Osteoblast (primary cell): Measurements from ENCODE around the gene USP32. TPM values are rescaled to one million over a fixed set of nuclear protein-coding genes. Genes with fewer than 3 reads are reported as not detected.

Source experiments
- DNase-seq: peaks from one replicate; pipeline ENCODE4 v3.0.0; 2011; ENCODE audit warnings: low spot score, mixed read lengths; ENCODE audit not compliant: insufficient read length; ENCODE audit errors: missing footprints
- H2AFZ ChIP-seq: 2 replicates; pipeline ENCODE4 v1.6.0; 2011; ENCODE audit warnings: mild to moderate bottlenecking, low read length
- H3K27ac ChIP-seq: 2 replicates; pipeline ENCODE4 v1.5.1; 2011; ENCODE audit warnings: mild to moderate bottlenecking, low read depth, low read length, moderate library complexity
- H3K27me3 ChIP-seq: 2 replicates; pipeline ENCODE4 v1.6.0; 2012; ENCODE audit warnings: mild to moderate bottlenecking, control low read depth, inconsistent platforms, low read length, moderate library complexity; ENCODE audit not compliant: insufficient read depth
- H3K36me3 ChIP-seq: 2 replicates; pipeline ENCODE4 v1.5.1; 2011; ENCODE audit warnings: mild to moderate bottlenecking, low read length, control low read depth, moderate library complexity; ENCODE audit not compliant: insufficient read depth
- H3K4me1 ChIP-seq: 2 replicates; pipeline ENCODE4 v1.5.1; 2011; ENCODE audit warnings: mild to moderate bottlenecking, low read length, control low read depth, moderate library complexity; ENCODE audit not compliant: insufficient read depth
- H3K4me2 ChIP-seq: 2 replicates; pipeline ENCODE4 v1.6.0; 2011; ENCODE audit warnings: mild to moderate bottlenecking, low read length; ENCODE audit not compliant: insufficient read depth
- H3K4me3 ChIP-seq: fragments of 200-600 bp; sonication (generic); 3 replicates; pipeline ENCODE4 v1.5.1; 2012; ENCODE audit warnings: mild to moderate bottlenecking, low read length, inconsistent platforms; ENCODE audit not compliant: insufficient read depth
- H3K79me2 ChIP-seq: 2 replicates; pipeline ENCODE4 v1.6.0; 2012; ENCODE audit warnings: mild to moderate bottlenecking, low read length, control low read depth, inconsistent platforms; ENCODE audit not compliant: insufficient read depth
- H3K9me3 ChIP-seq: 2 replicates; pipeline ENCODE4 v1.5.1; 2011; ENCODE audit warnings: low read depth, low read length, control low read depth
- H4K20me1 ChIP-seq: 2 replicates; pipeline ENCODE4 v1.6.0; 2012; ENCODE audit warnings: mild to moderate bottlenecking, low read length, control low read depth; ENCODE audit not compliant: insufficient read depth
- CTCF ChIP-seq: IDR thresholded peaks from 2 replicates; pipeline ENCODE4 v1.5.1; 2011; ENCODE audit warnings: mild to moderate bottlenecking, low read depth, low read length, moderate library complexity; ENCODE audit errors: extremely low read depth
- total RNA-seq: library from RNA; depleted of rRNA; stranded (reverse); fragments of >200 nt; gene quantifications from 2 replicates; pipeline ENCODE4 v1.2.3, GENCODE V29; 2012

Gene USP32
- total RNA-seq: 99.5 and 116 TPM in 2 replicates

GRCh38 chr17:60392042-60392844 is at the start of gene USP32:
Gene USP32 (minus strand): TSS chr17:60392133. CDS start chr17:60391939, 194 bp downstream.
- peak within 1 kb of the TSS; percentile 98 for H2AFZ ChIP-seq
- no peaks in the 10 kb centered on the region for H3K36me3 ChIP-seq
- peaks cover 19% of the 10 kb centered on the region for H4K20me1 ChIP-seq
- DNase-seq: peak; percentile 97
- H3K27ac ChIP-seq: peak within 1 kb of the TSS; percentile 97
- H3K27me3 ChIP-seq: no peaks in the 10 kb centered on the region
- H3K4me3 ChIP-seq: peak within 1 kb of the TSS; percentile 96
- H3K79me2 ChIP-seq: peaks cover 45% of the 10 kb centered on the region
- TF ChIP-seq CTCF: peak; percentile 23
- peak within 1 kb of the TSS; percentile 94 for H3K4me2 ChIP-seq
- peaks cover 22% of the 10 kb centered on the region for H3K4me1 ChIP-seq
- no peaks in the 10 kb centered on the region for H3K9me3 ChIP-seq

GRCh38 chr17:60439501-60439900 is 47.6 kb upstream of the USP32 start:
- Histone ChIP-seq H3K36me3 (no peaks in the 10 kb centered on the region), H3K27me3 (no peaks in the 10 kb centered on the region), H3K4me2 (peak overlapping the region; percentile 66), H3K9me3 (no peaks in the 10 kb centered on the region), H3K4me3 (peak overlapping the region; percentile 31), H3K27ac (no peak overlapping the region), H3K4me1 (peaks cover 24% of the 10 kb centered on the region), H2AFZ (peak overlapping the region; percentile 6), H3K79me2 (no peaks in the 10 kb centered on the region), H4K20me1 (peaks cover 3% of the 10 kb centered on the region)
- no peak for TF ChIP-seq CTCF
- peak; percentile 59 for DNase-seq

- H3K9me3 ChIP-seq: no peaks in the 10 kb centered on the region
- no peaks in the 10 kb centered on the region for H3K79me2 ChIP-seq
- H4K20me1 ChIP-seq: no peaks in the 10 kb centered on the region
- no peak overlapping the region for H3K4me2 ChIP-seq
- peaks cover 10% of the 10 kb centered on the region for H3K4me1 ChIP-seq
- H3K27ac ChIP-seq: no peak overlapping the region
- H2AFZ ChIP-seq: no peak overlapping the region
- no peak overlapping the region for H3K4me3 ChIP-seq
- no peaks in the 10 kb centered on the region for H3K27me3 ChIP-seq
- no peaks in the 10 kb centered on the region for H3K36me3 ChIP-seq
- TF ChIP-seq CTCF: no peak
- DNase-seq: peak; percentile 38
Measured at GRCh38 chr17:60436676-60437075, 44.7 kb upstream of the USP32 start.
